G401.6 (cell line): ENCODE results near the gene WDR70.
"Not testable (repeated sequence)": the region's sequence is repeated elsewhere in the genome, so short reads cannot be mapped to it uniquely, and the experiment has no call there.

Experiments
- FAIRE-seq: peaks from 2 replicates; lab custom pipeline; 2012; peaks lifted over from hg19 to GRCh38; lab: Jason Lieb, UNC

Gene WDR70

GRCh38 chr5:37640088-37640487 is 261.0 kb downstream of the WDR70 start:
- no peak for FAIRE-seq

- no peak for FAIRE-seq
These were observed 262.8 kb downstream of the WDR70 start for GRCh38 chr5:37641933-37642332.

GRCh38 chr5:37645707-37646106 is 266.6 kb downstream of the WDR70 start:
- FAIRE-seq, result no peak

DNA sequence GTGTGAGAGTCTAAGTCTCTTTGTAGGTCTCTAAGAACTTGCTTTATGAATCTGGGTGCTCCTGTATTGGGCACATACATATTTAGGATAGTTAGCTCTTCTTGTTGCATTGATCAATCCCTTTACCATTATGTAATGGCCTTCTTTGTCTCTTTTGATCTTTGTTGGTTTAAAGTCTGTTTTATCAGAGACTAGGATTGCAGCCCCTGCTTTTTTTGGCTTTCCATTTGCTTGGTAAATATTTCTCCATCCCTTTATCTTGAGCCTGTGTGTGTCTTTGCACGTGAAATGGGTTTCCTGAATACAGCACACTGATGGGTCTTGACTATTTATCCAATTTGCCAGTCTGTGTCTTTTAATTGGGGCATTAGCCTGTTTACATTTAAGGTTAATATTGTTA is 275.4 kb downstream of the WDR70 start:
- not testable (repeated sequence) for FAIRE-seq

- no peak for FAIRE-seq
These were observed 277.9 kb downstream of the WDR70 start for GRCh38 chr5:37657046-37657445.

GRCh38 chr5:37658440-37658839 is 279.3 kb downstream of the WDR70 start:
- no peak for FAIRE-seq

- FAIRE-seq, result no peak
These were observed 281.2 kb downstream of the WDR70 start for GRCh38 chr5:37660319-37660718.

- FAIRE-seq, result no peak
These were observed 282.3 kb downstream of the WDR70 start for GRCh38 chr5:37661227-37661920.

DNA sequence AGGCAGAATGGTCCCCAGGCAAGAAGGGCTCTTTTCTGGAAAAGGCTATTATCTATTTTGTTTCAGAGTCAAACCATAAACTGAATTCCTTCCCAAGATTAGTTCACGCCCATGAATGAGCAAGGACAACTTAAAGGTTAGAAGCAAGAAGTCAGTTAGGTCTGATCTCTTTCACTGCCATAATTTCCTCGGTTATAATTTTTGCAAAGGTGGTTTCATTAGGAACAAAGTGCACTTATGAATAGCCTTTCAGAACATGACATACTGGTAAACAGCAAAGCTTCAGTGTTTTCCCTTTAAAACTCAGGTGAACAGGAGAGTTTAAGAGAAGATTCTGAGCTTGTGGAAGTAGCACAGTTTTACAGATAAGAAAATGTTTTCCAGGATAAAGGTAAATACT is 282.8 kb downstream of the WDR70 start:
- no peak for FAIRE-seq

- FAIRE-seq, result no peak
These were observed 283.2 kb downstream of the WDR70 start for GRCh38 chr5:37662362-37662761.

GRCh38 chr5:37662789-37663485 is 283.8 kb downstream of the WDR70 start:
- FAIRE-seq, result no peak

DNA sequence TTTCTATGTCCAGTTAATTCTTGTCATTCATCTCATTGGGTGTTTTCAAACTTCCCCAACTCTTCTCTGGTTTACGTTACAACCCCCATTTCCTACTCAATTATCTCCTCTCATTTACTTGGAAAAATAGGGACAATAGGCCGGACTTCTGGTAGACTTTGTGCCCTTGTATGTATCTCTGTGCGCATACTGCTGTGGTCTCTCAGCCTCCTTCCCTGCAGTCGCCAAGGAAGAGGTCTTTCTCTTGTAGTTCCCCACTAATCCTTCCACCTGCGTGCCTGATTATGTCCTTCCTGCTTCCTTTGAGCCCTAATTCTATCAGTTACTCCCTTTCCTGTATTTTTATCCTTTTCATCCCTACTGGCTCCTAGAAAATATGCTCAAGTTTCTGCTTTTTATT is 284.4 kb downstream of the WDR70 start:
- FAIRE-seq, result no peak

DNA sequence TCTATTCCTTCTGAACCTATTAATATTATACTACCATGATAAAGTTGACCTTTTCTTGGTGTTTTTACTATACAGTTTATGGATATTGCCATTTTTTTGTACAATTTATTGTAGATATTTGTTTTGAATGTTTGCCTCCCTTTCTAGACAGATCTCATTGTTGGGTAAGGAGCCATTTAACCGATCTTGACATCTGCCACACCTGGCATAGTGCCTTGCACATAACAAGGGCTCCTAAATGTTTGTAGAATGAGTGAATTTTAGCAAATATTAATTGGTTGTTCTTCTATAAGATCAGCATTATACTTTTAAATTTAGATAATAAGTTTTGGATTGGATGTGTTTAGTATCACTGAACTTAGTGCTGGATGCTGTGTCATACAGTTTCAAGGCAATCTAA is 285.4 kb downstream of the WDR70 start:
- FAIRE-seq, result no peak

GRCh38 chr5:37665272-37665671 is 286.2 kb downstream of the WDR70 start:
- no peak for FAIRE-seq

DNA sequence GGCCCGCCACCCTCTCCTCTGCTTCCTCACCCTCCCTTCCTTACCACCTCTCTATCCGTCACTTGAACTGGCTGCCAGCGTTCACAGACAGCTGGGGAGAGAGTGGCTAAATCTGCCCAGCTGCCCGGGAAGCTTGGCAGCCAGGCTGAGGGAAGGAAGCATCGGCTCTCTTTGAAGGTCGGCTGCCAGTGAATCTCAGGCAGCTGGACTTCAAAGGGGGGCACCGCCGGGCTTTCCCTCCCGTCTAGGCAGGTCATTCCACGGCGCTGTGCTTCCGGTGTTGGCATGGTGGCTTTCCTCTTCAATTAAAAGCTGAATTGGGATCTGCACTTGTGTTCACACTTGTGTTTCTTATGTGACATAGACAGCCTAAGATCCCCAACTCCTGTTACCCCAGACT is 286.8 kb downstream of the WDR70 start:
- no peak for FAIRE-seq

DNA sequence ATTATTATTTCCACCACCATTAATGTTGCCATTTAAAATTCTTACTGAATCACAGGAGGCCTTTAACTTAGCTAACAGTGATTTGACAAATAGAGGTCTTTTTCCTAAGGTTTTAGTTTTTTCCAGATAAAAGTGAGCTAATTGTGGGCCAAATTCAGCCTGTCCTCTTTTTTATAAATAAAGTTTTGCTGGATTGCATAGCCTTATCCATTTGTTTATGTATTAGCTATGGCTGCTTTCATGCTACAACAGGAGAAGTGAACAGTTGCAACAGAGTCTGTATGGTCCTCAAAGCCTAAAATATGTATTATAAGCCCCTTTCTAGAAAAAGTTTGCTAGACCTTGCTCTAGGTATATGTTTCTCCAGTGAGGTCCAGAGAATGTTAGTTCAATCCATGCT is 288.3 kb downstream of the WDR70 start:
- FAIRE-seq, result no peak

- FAIRE-seq, result no peak
These were observed 288.7 kb downstream of the WDR70 start for GRCh38 chr5:37667846-37668245.

- no peak for FAIRE-seq
These were observed 289.5 kb downstream of the WDR70 start for GRCh38 chr5:37668524-37669047.

DNA sequence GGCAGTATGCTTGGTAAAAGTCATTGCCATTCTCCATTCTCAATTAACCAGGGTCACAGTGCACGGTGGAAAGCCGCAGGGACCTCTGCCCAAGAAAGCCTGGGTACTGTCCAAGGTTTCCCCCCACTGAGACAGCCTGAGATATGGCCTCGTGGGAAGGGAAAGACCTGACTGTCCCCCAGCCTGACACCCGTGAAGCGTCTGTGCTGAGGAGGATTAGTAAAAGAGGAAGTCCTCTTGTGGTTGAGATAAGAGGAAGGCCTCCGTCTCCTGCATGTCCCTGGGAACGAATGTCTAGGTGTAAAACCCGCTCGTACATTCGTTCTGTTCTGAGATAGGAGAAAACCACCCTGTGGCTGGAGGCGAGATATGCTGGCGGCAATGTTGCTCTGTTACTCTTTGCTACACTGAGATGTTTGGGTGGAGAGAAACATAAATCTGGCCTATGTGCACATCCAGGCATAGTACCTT is 293.0 kb downstream of the WDR70 start:
- FAIRE-seq, result not testable (repeated sequence)

- FAIRE-seq, result not testable (repeated sequence)
These were observed 295.2 kb downstream of the WDR70 start for GRCh38 chr5:37674361-37674760.

DNA sequence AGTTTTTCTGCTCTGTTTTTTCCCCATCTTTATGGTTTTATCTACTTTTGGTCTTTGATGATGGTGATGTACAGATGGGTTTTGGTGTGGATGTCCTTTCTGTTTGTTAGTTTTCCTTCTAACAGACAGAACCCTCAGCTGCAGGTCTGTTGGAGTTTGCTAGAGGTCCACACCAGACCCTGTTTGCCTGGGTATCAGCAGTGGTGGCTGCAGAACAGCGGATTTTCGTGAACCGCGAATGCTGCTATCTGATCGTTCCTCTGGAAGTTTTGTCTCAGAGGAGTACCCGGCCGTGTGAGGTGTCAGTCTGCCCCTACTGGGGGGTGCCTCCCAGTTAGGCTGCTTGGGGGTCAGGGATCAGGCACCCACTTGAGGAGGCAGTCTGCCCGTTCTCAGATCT is 300.2 kb downstream of the WDR70 start:
- not testable (repeated sequence) for FAIRE-seq

- FAIRE-seq, result not testable (repeated sequence)
These were observed 300.8 kb downstream of the WDR70 start for GRCh38 chr5:37679903-37680302.

DNA sequence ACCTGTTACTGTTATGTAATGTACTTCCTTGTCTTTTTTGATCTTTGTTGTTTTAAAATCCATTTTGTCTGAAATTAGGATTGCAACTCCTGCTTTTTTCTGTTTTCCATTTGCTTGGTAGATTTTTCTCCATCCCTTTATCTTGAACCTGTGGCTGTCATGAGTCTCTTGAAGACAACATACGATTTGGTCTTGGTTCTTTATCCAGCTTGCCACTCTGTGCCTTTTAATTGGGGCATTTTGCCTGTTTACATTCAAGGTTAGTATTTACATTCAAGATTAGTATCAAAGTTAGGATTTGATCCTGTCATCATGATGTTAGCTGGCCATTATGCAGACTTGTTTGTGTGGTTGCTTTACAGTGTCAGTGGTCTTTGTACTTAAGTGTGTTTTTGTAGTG is 304.0 kb downstream of the WDR70 start:
- no peak for FAIRE-seq

DNA sequence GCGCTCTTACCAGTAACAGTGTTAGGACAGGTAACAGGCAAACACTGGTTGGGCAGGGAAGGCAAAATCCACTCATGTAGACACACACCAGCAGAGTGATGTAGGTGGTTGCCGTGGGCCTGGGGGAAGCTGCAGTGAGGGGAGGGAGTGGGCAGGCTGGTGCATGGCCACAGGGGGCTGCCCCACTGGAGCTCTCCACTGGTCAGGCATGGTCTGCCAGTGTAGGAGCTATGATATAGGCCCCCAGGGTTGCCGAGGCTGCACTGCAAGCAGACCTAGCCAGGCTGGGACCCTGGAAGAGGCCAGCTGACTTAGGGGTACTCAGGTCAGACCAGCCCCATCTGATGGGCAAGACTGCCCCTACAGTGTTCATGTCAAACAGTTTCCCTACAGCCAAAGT is 306.1 kb downstream of the WDR70 start:
- no peak for FAIRE-seq
